ENCODE measurements around the gene PSD2. TPM values are rescaled to one million over a fixed set of nuclear protein-coding genes. Genes with fewer than 3 reads are reported as not detected.

Gene PSD2
- total and polyA plus RNA-seq, 12 donors = 0.03 to 0.09 (median 0.08) TPM; not detected in 9

DNA sequence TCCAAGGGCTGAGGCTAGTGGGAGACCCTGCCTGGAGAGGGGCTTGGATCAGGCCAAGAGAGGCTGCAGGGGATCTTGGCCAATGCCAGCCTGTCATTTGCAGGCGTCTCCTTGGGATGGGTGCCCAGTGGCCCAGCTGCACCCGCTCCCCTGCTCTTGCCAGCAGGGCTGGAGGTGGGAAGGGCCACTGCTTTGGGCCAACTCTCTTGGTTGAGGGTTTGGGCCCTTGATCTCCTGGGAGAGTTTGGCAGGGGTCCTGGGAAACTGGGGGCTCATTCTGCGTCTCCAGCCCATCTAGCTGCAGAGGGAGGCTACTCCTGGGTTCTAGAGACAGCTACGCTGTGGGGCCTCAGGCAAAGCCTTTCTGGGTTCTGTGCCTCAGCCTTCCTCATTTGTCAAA lies 10.5 kb downstream of the PSD2 start:
- Histone ChIP-seq H3K9me3 (no peaks in the 10 kb centered on the region), H3K27ac (no peak overlapping the region), H3K4me3 (no peak overlapping the region), H3K27me3 (peaks cover 0 to 40% (median 23%) of the 10 kb centered on the region in 7 donors), H3K36me3 (no peaks in the 10 kb centered on the region), H3K4me1 (no peaks in the 10 kb centered on the region)
- DNase-seq = no peak
- ATAC-seq = no peak
- TF ChIP-seq, protein P1, sequence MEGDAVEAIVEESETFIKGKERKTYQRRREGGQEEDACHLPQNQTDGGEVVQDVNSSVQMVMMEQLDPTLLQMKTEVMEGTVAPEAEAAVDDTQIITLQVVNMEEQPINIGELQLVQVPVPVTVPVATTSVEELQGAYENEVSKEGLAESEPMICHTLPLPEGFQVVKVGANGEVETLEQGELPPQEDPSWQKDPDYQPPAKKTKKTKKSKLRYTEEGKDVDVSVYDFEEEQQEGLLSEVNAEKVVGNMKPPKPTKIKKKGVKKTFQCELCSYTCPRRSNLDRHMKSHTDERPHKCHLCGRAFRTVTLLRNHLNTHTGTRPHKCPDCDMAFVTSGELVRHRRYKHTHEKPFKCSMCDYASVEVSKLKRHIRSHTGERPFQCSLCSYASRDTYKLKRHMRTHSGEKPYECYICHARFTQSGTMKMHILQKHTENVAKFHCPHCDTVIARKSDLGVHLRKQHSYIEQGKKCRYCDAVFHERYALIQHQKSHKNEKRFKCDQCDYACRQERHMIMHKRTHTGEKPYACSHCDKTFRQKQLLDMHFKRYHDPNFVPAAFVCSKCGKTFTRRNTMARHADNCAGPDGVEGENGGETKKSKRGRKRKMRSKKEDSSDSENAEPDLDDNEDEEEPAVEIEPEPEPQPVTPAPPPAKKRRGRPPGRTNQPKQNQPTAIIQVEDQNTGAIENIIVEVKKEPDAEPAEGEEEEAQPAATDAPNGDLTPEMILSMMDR (IDR thresholded peaks at IDR 0.05) = no peak
- intact Hi-C loops (cut with DNase I) = no loop called here
- 86 to 87% methylated on average over 4 of the region's 4 CpGs for WGBS, 2 donors

DNA sequence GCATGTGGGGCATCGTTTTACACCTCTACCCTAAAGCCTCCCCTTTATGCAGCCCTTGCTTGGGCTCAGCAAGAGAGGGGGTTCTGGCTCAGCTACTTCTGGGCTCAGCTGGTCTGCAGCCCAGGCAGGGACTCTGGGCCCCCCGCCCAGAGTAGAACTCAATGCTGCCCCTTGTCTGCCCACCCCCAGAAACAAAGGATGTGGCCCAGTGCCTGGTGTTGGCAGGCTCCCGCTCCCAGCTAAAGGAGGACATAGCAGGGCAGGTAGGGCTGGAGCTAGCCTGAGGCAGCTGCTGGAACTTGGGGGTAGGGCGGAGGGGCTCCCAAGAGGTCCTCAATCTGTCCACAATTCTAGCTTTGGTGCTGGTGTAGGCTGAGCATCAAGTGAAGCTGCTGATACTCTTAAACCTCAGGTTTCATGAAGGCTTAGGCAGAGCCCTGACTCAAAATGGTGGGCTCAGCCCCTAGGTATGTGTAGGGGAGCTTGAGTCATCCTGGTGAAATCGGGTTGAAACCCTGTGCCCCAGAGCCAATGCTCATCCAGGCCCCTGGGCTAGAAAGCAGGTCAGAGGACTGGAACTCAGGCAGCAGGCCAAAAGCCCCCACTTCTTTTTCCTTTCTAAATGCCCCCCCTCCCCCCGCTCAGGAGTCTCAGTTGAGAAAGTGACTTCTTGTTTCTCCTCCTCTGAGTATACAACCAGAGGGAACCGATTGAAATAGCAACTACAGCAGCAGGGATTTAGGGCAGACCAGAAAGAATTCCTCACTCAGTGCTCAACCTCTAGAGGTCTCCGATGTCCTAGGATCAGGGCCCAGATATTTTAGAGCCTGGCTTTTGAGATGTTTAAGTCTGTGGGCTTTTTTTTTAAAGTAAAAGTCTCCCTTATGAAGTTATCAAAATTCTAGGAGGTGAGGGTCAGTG lies 11.4 kb downstream of the PSD2 start:
- intact Hi-C loops (cut with DNase I) = no loop called here
- ATAC-seq (no peak), DNase-seq (no peak)
- no peak overlapping the region for H3K4me3 ChIP-seq
- TF ChIP-seq, protein P1 (IDR thresholded peaks at IDR 0.05) = no peak
- H3K9me3 ChIP-seq = no peaks in the 10 kb centered on the region
- no peak overlapping the region for H3K27ac ChIP-seq
- H3K4me1 ChIP-seq = no peaks in the 10 kb centered on the region
- WGBS, 2 donors = 66 to 68% methylated on average over 8 of the region's 8 CpGs
- H3K36me3 ChIP-seq = no peaks in the 10 kb centered on the region
- H3K27me3 ChIP-seq = peaks cover 0 to 31% (median 15%) of the 10 kb centered on the region in 7 donors

DNA sequence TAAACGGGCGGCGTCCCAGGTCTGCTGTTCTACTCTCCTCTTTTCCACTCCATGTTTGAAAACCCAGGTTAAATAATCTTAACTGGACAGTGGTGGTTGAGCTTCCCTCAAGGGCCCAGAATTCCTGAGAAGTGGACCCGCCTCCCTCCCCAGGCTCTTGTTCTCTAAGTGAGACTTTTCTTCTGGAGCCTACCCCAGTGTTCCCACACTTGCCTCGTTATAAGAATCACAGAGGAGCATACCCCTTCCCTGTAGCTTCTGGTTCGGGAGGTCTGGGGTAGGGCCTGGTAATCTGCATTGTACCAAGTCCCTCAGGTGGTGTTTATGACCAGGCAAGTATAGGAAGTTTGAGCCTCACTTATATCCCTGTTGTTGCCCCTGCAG lies 12.0 kb downstream of the PSD2 start:
- TF ChIP-seq, protein P1 (IDR thresholded peaks at IDR 0.05) = no peak
- ATAC-seq (no peak), DNase-seq (no peak)
- H3K27ac ChIP-seq = no peak overlapping the region
- peaks cover 0 to 24% (median 10%) of the 10 kb centered on the region in 7 donors for H3K27me3 ChIP-seq
- WGBS, 2 donors = 78 to 80% methylated on average over 6 of the region's 6 CpGs
- H3K4me1 ChIP-seq = no peaks in the 10 kb centered on the region
- no peaks in the 10 kb centered on the region for H3K9me3 ChIP-seq
- no peak overlapping the region for H3K4me3 ChIP-seq
- no peaks in the 10 kb centered on the region for H3K36me3 ChIP-seq
- intact Hi-C loops (cut with DNase I) = no loop called here

DNA sequence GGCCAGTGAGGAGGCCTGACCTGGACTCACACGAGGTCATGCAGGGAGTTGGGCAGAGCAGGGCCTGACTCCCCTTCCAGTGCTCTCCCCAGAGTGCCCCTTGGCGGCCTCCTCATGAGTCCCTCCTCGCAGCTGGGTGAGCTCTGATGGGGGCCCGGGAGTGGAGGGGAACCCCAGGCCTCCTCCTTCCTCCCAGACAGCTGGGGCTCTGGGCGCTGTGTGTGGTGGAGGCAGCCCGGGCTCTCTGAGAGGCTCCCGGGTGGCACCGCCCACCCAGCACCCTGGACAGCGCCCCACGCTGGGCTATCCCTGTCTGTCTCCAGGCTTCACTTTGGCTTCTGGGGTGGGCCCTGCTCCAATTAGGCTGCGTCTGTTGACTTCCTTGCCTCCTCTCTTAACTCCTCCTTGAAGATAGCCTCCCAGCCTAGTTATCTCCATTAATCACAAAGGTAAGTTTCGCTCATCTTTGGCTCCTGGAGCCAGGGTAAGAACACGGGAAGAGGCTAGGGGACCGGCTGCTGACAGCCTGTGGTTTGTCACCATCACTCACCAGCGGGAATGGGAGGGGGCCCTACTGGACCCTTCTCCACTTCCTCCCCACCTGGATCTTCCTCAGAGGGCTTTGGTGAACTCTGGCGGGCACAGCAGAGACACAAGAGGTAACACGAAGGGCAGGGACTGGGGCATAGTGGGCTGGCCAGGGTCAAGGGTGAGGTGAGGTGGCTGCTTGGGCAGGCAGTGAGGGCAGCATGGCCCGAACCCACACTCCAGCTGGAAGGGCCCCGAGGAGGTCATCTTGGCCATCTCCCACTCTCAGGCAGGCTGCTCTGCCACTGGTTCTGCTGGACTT lies 13.1 kb downstream of the PSD2 start:
- H3K27ac ChIP-seq = no peak overlapping the region
- 37 to 41% methylated on average over 19 of the region's 19 CpGs for WGBS, 2 donors
- peaks cover 0 to 14% (median 0%) of the 10 kb centered on the region in 7 donors for H3K27me3 ChIP-seq
- TF ChIP-seq, protein P1 (IDR thresholded peaks at IDR 0.05) = peak in 1 of 9 donors; percentile 7
- H3K36me3 ChIP-seq = no peaks in the 10 kb centered on the region
- no peaks in the 10 kb centered on the region for H3K9me3 ChIP-seq
- ATAC-seq = peak in 5 of 8 donors; percentile 31 to 80 (median 66)
- H3K4me3 ChIP-seq = no peak overlapping the region
- no peaks in the 10 kb centered on the region for H3K4me1 ChIP-seq
- peak; percentile 16 to 41 for DNase-seq
- intact Hi-C loops (cut with DNase I) = no loop called here
